WTC11 (cell line): Measurements from ENCODE around the gene NLE1. TPM values are rescaled to one million over a fixed set of nuclear protein-coding genes. Genes with fewer than 3 reads are reported as not detected.
A peak's percentile ranks its signal among the peaks of the same experiment; 100 is the strongest.
"Not testable (repeated sequence)": the region's sequence is repeated elsewhere in the genome, so short reads cannot be mapped to it uniquely, and the experiment has no call there.

Experiments used
- ATAC-seq: fragments of 200-7000 bp; cut with Tn5 transposase; 2 replicates; pipeline ENCODE4 v1.10.0; 2021; ENCODE audit warnings: mild to moderate bottlenecking, moderate library complexity
- CTCF ChIA-PET: fragments of 300-600 bp; sonication (Branson Sonifier 250); formaldehyde crosslinking; loops from one replicate; lab custom pipeline; 2021; ENCODE audit warnings: antibody characterized with exemption; lab: Charles Lee
- POLR2A ChIA-PET: fragments of 350-600 bp; sonication (Branson Sonifier 250); formaldehyde crosslinking; loops from one replicate; lab custom pipeline; 2021; ENCODE audit warnings: antibody characterized with exemption; lab: Charles Lee
- DNase-seq: peaks from one replicate; pipeline ENCODE4 v3.0.0; 2021; ENCODE audit warnings: low spot score
- H3K27ac Mint-ChIP-seq: 2 replicates; pipeline ENCODE4 v1.8.0; 2021; ENCODE audit warnings: mixed read lengths
- H3K27me3 Mint-ChIP-seq: 2 replicates; pipeline ENCODE4 v1.8.0; 2021; ENCODE audit warnings: low read depth, mild to moderate bottlenecking, moderate library complexity, mixed read lengths
- H3K36me3 Mint-ChIP-seq: 2 replicates; pipeline ENCODE4 v1.8.0; 2021; ENCODE audit warnings: mixed read lengths
- H3K4me1 Mint-ChIP-seq: 2 replicates; pipeline ENCODE4 v1.8.0; 2022; ENCODE audit warnings: mixed read lengths
- H3K4me3 Mint-ChIP-seq: 2 replicates; pipeline ENCODE4 v1.8.0; 2021; ENCODE audit warnings: mild to moderate bottlenecking, moderate library complexity, mixed read lengths
- H3K9me3 Mint-ChIP-seq: 2 replicates; pipeline ENCODE4 v1.8.0; 2021; ENCODE audit warnings: mixed read lengths
- E2F5 ChIP-seq: sonication (generic); formaldehyde crosslinking; IDR thresholded peaks from 2 replicates; pipeline ENCODE4 v1.8.1; 2022; ENCODE audit warnings: mild to moderate bottlenecking, moderate library complexity, missing genetic modification reagents
- ETV6 ChIP-seq: sonication (generic); formaldehyde crosslinking; IDR thresholded peaks from 2 replicates; pipeline ENCODE4 v1.8.1; 2022; ENCODE audit warnings: mild to moderate bottlenecking, missing genetic modification reagents
- FOXK1 ChIP-seq: sonication (generic); formaldehyde crosslinking; IDR thresholded peaks from 2 replicates; pipeline ENCODE4 v1.8.0; 2022; ENCODE audit warnings: mild to moderate bottlenecking, moderate library complexity, missing genetic modification reagents
- FOXP4 ChIP-seq: sonication (generic); formaldehyde crosslinking; IDR thresholded peaks from 2 replicates; pipeline ENCODE4 v1.8.0; 2022; ENCODE audit warnings: mild to moderate bottlenecking, missing genetic modification reagents
- GTF2I ChIP-seq: fragments of 250-450 bp; sonication (Bioruptor Pico); conservative IDR thresholded peaks from 2 replicates; pipeline ENCODE4 v1.4.0; 2021; ENCODE audit warnings: mild to moderate bottlenecking
- HMGXB4 ChIP-seq: sonication (generic); formaldehyde crosslinking; IDR thresholded peaks from 2 replicates; pipeline ENCODE4 v1.8.1; 2023; ENCODE audit warnings: mild to moderate bottlenecking, moderate library complexity, missing genetic modification reagents
- JUN ChIP-seq: sonication (generic); formaldehyde crosslinking; IDR thresholded peaks from 2 replicates; pipeline ENCODE4 v1.8.0; 2023; ENCODE audit warnings: mild to moderate bottlenecking, missing genetic modification reagents
- SMAD3 ChIP-seq: sonication (generic); formaldehyde crosslinking; IDR thresholded peaks from 2 replicates; pipeline ENCODE4 v1.8.0; 2022; ENCODE audit warnings: missing genetic modification reagents, mild to moderate bottlenecking, borderline replicate concordance
- TEAD4 ChIP-seq: sonication (generic); formaldehyde crosslinking; IDR thresholded peaks from 2 replicates; pipeline ENCODE4 v1.8.0; 2022; ENCODE audit warnings: mild to moderate bottlenecking, missing genetic modification reagents
- TP53 ChIP-seq: sonication (generic); formaldehyde crosslinking; IDR thresholded peaks from 2 replicates; pipeline ENCODE4 v1.8.1; 2023; ENCODE audit warnings: mild to moderate bottlenecking, missing genetic modification reagents
- ZNF138 ChIP-seq: sonication (generic); formaldehyde crosslinking; conservative IDR thresholded peaks from 2 replicates; pipeline ENCODE4 v1.8.1; 2022; ENCODE audit warnings: mild to moderate bottlenecking, moderate library complexity, missing genetic modification reagents
- ZNF263 ChIP-seq: sonication (generic); formaldehyde crosslinking; IDR thresholded peaks from 2 replicates; pipeline ENCODE4 v1.8.1; 2022; ENCODE audit warnings: low read depth, mild to moderate bottlenecking, moderate library complexity, missing genetic modification reagents
- ZNF396 ChIP-seq: fragments of 250-450 bp; sonication (Bioruptor Pico); IDR thresholded peaks from 2 replicates; pipeline ENCODE4 v1.8.0; 2021; ENCODE audit warnings: mild to moderate bottlenecking, moderate library complexity, borderline replicate concordance
- ZNF425 ChIP-seq: fragments of 250-450 bp; sonication (Bioruptor Pico); conservative IDR thresholded peaks from 2 replicates; pipeline ENCODE4 v1.9.0; 2021; ENCODE audit warnings: mild to moderate bottlenecking
- ZNF512 ChIP-seq: sonication (generic); formaldehyde crosslinking; IDR thresholded peaks from 2 replicates; pipeline ENCODE4 v1.8.1; 2022; ENCODE audit warnings: missing genetic modification reagents, borderline replicate concordance
- ZNF532 ChIP-seq: fragments of 250-450 bp; sonication (Bioruptor Pico); IDR thresholded peaks from 2 replicates; pipeline ENCODE4 v1.9.0; 2021; ENCODE audit warnings: mild to moderate bottlenecking, borderline replicate concordance
- ZNF671 ChIP-seq: fragments of 250-450 bp; sonication (Bioruptor Pico); IDR thresholded peaks from 2 replicates; pipeline ENCODE4 v1.8.0; 2021; ENCODE audit warnings: mild to moderate bottlenecking
- total RNA-seq: library from RNA; stranded (reverse); gene quantifications from 3 replicates; pipeline ENCODE4 v1.2.3, GENCODE V29; 2021

NLE1 gene
- total RNA-seq, 1 experiment from 2014 or later = 52.2 TPM

GRCh38 chr17:35094902-35095301, 47.2 kb downstream of the NLE1 start:
- no peak overlapping the region for H3K4me3 Mint-ChIP-seq
- H3K27ac Mint-ChIP-seq = no peak overlapping the region
- no peaks in the 10 kb centered on the region for H3K9me3 Mint-ChIP-seq
- ChIA-PET CTCF (interaction anchor here (1.7 kb wide), 1 partner anchor 25 kb away, joined by 5 read pairs; the partner anchor contains the start of gene RAD51D), POLR2A (interaction anchor here (0.7 kb wide), 1 partner anchor 82 kb away, joined by 3 read pairs; no protein-coding TSS in a partner anchor)
- H3K36me3 Mint-ChIP-seq = no peaks in the 10 kb centered on the region
- no peak for TF ChIP-seq ZNF425 (CRISPR knock-in tag)
- TF ChIP-seq ZNF138 (CRISPR knock-in tag) = no peak
- TF ChIP-seq ZNF396 (CRISPR knock-in tag) = no peak
- no peak for TF ChIP-seq E2F5
- TF ChIP-seq JUN (CRISPR knock-in tag) = no peak
- TF ChIP-seq ZNF512 (CRISPR knock-in tag) = no peak
- TF ChIP-seq FOXK1 (CRISPR knock-in tag) = no peak
- no peak for TF ChIP-seq SMAD3
- TF ChIP-seq TEAD4 (CRISPR knock-in tag) = no peak
- no peak for TF ChIP-seq FOXP4 (CRISPR knock-in tag)
- TF ChIP-seq ZNF263 = no peak
- peaks cover 2% of the 10 kb centered on the region; the same call in 1 of the 2 replicates for H3K4me1 Mint-ChIP-seq
- H3K27me3 Mint-ChIP-seq = no peaks in the 10 kb centered on the region
- ATAC-seq = no peak
- DNase-seq = no peak

- H3K4me1 Mint-ChIP-seq = peaks cover 34% of the 10 kb centered on the region
- CTCF ChIA-PET = interaction anchor here (1.0 to 2.0 kb wide), 2 partner anchors 29 to 82 kb away, joined by 6 to 27 read pairs; partner anchors contain the start of gene RAD51D
- H3K9me3 Mint-ChIP-seq, POLR2A ChIA-PET, ATAC-seq, H3K27me3 Mint-ChIP-seq, H3K4me3 Mint-ChIP-seq, H3K27ac Mint-ChIP-seq, DNase-seq, H3K36me3 Mint-ChIP-seq: not testable (repeated sequence)
These were observed 51.4 kb downstream of the NLE1 start for GRCh38 chr17:35090707-35091106.

GRCh38 chr17:35089586-35090296, 52.4 kb downstream of the NLE1 start:
- ChIA-PET POLR2A (interaction anchor here (0.6 to 1.0 kb wide), 2 partner anchors 26 to 153 kb away, joined by 3 to 6 read pairs; partner anchors contain the start of genes RFFL and SLFN5), CTCF (interaction anchor here (0.6 to 2.0 kb wide), 32 partner anchors 9 to 487 kb away, joined by 3 to 27 read pairs (median 4); partner anchors contain the start of genes RAD51D and RFFL)
- no peaks in the 10 kb centered on the region for H3K9me3 Mint-ChIP-seq
- ATAC-seq (peak; percentile 48), DNase-seq (no peak)
- H3K4me3 Mint-ChIP-seq = peak overlapping the region; percentile 67
- H3K27ac Mint-ChIP-seq = no peak overlapping the region; the same call in 1 of the 2 replicates
- peaks cover 43% of the 10 kb centered on the region for H3K4me1 Mint-ChIP-seq
- peaks cover 4% of the 10 kb centered on the region for H3K27me3 Mint-ChIP-seq
- H3K36me3 Mint-ChIP-seq = no peaks in the 10 kb centered on the region
- TF ChIP-seq ETV6 (CRISPR knock-in tag) (no peak), ZNF532 (no peak), ZNF671 (CRISPR knock-in tag) (no peak), ZNF138 (CRISPR knock-in tag) (no peak), GTF2I (CRISPR knock-in tag) (no peak), HMGXB4 (0 out of 2 replicates have a peak, but pooled peaks have one; percentile 6), TP53 (CRISPR knock-in tag) (no peak)
